Gastroesophageal sphincter (tissue), 3 donors: ENCODE data around the gene LZTS2.

ENCODE experiments used
- CTCF ChIP-seq, 4 experiments: fragments of 200-600 bp in 2 of 4; fragments of 450-650 bp in 2 of 4; sonication (generic) in 1 of 4; IDR thresholded peaks; one replicate each; pipeline ENCODE4 v1.5.1; 2017 to 2019; ENCODE audit warnings: antibody characterized with exemption in 4 of 4, mild to moderate bottlenecking in 2 of 4, moderate library complexity in 2 of 4
- POLR2A ChIP-seq, 2 donors: fragments of 450-650 bp; IDR thresholded peaks; one replicate each; pipeline ENCODE4 v1.6.1; 2017; ENCODE audit warnings: antibody characterized with exemption in 2 of 2, mild to moderate bottlenecking in 2 of 2, moderate library complexity in 1 of 2
- POLR2AphosphoS5 ChIP-seq: sonication (generic); formaldehyde crosslinking; IDR thresholded peaks from one replicate; pipeline ENCODE4 v1.6.1; 2017; ENCODE audit warnings: antibody characterized with exemption

- TF ChIP-seq CTCF (IDR thresholded peaks at IDR 0.05) (peak; percentile 92 to 95 (median 94)), POLR2A (IDR thresholded peaks at IDR 0.05) (peak in 1 of 2 donors; percentile 6), POLR2AphosphoS5 (peak; percentile 29)
Measured at GRCh38 chr10:100997360-100998182, 2.0 kb upstream of the LZTS2 start.
